ENCODE results near the gene SLF1. TPM values are rescaled to one million over a fixed set of nuclear protein-coding genes. Genes with fewer than 3 reads are reported as not detected.

The SLF1 gene
- total RNA-seq, 1 donor from 2014 or later, result 17.0 TPM

DNA sequence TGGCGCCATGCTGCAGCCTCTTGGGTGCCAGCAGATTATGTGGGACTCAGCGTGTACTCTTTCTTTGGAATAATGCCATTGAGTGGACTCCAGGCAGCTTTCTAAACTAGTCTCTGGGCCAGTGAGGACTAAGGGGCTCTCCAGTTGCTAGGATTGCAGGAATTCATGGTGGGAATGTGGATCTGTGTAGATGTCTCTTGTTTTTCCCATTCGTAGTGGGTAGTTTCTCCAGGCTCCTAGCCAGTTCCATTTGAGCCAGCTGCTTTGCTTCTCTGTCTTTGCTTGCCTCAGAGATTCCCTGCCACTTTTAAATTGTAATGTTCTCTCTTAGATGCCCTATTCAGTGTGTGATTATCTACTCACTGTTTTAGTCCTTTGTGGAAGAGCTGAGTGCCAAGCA lies 42.6 kb downstream of the SLF1 start:
- Mint-ChIP-seq H3K27ac (ENCODE audit: unreplicated experiment) (peak overlapping the region; percentile 67), H3K4me3 (no peak overlapping the region), H3K9me3 (peaks cover 24% of the 10 kb centered on the region), H3K27me3 (ENCODE audit: low read depth) (no peaks in the 10 kb centered on the region), H3K4me1 (no peaks in the 10 kb centered on the region), H3K36me3 (ENCODE audit: low read depth) (peaks cover 46% of the 10 kb centered on the region)
- no peak for DNase-seq (ENCODE audit: low read depth, low spot score)
- TF ChIP-seq CTCF (conservative IDR thresholded peaks at IDR 0.05), result no peak

DNA sequence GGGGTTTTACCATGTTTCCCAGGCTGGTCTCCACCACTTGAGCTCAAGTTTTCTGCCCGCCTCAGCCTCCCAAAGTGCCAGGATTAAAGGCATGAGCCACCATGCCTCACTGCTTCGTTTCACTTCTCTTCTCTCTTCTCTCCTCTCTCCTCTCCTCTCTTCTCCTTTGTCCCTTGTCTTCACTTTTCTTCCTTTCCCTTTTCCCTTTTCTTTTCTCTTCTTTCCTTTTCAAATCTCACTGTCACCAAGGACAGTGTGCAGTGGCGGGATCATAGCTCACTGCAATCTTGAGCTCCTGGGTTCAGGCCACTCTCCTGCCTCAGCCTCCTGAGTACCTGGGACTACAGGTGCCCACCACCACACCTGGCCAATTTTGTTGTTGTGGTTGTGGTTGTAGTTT lies 49.5 kb downstream of the SLF1 start:
- Mint-ChIP-seq H3K4me3 (no peak overlapping the region), H3K36me3 (ENCODE audit: low read depth) (peaks cover 7% of the 10 kb centered on the region), H3K4me1 (no peaks in the 10 kb centered on the region), H3K27me3 (ENCODE audit: low read depth) (no peaks in the 10 kb centered on the region), H3K27ac (ENCODE audit: unreplicated experiment) (no peak overlapping the region), H3K9me3 (no peaks in the 10 kb centered on the region)
- no peak for DNase-seq (ENCODE audit: low read depth, low spot score)
- TF ChIP-seq CTCF (conservative IDR thresholded peaks at IDR 0.05), result no peak

- no peaks in the 10 kb centered on the region for H3K4me1 Mint-ChIP-seq
- no peak overlapping the region for H3K4me3 Mint-ChIP-seq
- no peak for TF ChIP-seq CTCF (conservative IDR thresholded peaks at IDR 0.05)
- H3K27me3 Mint-ChIP-seq (ENCODE audit: low read depth), result no peaks in the 10 kb centered on the region
- peaks cover 7% of the 10 kb centered on the region for H3K36me3 Mint-ChIP-seq (ENCODE audit: low read depth)
- DNase-seq (ENCODE audit: low read depth, low spot score), result no peak
- no peak overlapping the region for H3K27ac Mint-ChIP-seq (ENCODE audit: unreplicated experiment)
- no peaks in the 10 kb centered on the region for H3K9me3 Mint-ChIP-seq
Measured at GRCh38 chr5:94670726-94671125, 52.3 kb downstream of the SLF1 start.

DNA sequence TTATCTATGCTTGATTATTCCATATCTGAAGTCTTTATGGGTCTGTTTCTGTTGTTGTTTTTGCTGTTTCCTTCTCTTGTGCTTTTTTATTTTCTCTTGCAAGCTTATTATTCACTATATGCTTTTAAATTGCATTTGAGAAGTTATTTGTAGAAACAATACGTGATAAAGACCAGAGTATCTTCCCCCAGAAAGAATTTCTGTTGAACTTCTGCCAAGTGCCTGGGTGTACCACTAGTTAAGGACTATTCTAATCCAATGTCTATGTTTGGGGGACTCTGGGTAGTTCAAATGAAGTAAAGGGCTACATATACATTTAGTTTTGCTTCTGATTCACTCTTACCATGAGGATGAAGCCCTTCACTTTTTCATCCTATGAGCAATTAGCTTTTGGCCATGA lies 54.3 kb downstream of the SLF1 start:
- Mint-ChIP-seq H3K36me3 (ENCODE audit: low read depth) (peaks cover 7% of the 10 kb centered on the region), H3K4me3 (no peak overlapping the region), H3K9me3 (no peaks in the 10 kb centered on the region), H3K27me3 (ENCODE audit: low read depth) (no peaks in the 10 kb centered on the region), H3K4me1 (no peaks in the 10 kb centered on the region), H3K27ac (ENCODE audit: unreplicated experiment) (no peak overlapping the region)
- TF ChIP-seq CTCF (conservative IDR thresholded peaks at IDR 0.05), result no peak
- DNase-seq (ENCODE audit: low read depth, low spot score), result no peak

- Mint-ChIP-seq H3K36me3 (ENCODE audit: low read depth) (peaks cover 6% of the 10 kb centered on the region), H3K4me1 (no peaks in the 10 kb centered on the region), H3K27me3 (ENCODE audit: low read depth) (no peaks in the 10 kb centered on the region), H3K4me3 (no peak overlapping the region), H3K9me3 (no peaks in the 10 kb centered on the region), H3K27ac (ENCODE audit: unreplicated experiment) (no peak overlapping the region)
- no peak for TF ChIP-seq CTCF (conservative IDR thresholded peaks at IDR 0.05)
- no peak for DNase-seq (ENCODE audit: low read depth, low spot score)
Measured at GRCh38 chr5:94674490-94675382, 56.3 kb downstream of the SLF1 start.

Data from neural crest cell (in vitro differentiated cells).